HG02973 (cell line): ENCODE results near the gene SLX4IP.

Experiments
- ATAC-seq: cut with Tn5 transposase; IDR thresholded peaks from one replicate; pipeline ENCODE4 v1.9.1; 2021; ENCODE audit warnings: moderate library complexity; ENCODE audit not compliant: unreplicated experiment

The SLX4IP gene

DNA sequence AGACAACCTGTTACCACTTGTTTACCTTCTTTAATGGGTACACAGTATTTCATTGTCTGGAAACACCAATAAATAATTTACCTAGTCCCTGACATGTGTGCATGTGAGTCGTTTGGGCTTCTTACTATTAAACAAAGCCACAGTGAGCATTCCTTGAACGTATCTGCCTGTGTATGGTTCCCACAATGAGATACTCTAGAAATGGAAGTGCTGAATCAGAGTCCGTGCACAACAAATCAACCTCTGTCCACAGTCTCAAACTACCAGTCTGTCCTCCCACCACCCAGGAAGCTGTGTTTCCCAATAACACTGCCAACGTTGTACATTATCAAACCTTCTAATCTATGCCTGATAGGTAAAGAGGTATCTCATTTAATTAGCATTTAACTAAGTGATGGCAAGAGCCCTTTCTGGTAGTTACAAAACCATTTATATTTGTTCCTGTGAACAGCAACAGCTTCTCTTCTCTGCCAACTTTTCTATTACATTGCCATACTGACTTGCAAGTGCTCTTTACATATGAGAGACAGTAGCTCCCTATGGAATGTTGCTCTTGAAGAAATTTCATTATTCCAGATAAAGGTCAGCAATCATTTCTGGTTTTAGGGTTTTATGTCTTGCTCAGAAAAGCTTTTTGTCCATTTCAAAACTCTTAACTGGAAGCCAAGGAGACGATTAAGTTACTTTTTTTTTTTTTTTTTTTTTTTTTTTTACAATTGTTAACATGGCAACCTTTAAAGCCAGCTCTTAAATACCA lies 223.9 kb downstream of the SLX4IP start:
- no peak for ATAC-seq

DNA sequence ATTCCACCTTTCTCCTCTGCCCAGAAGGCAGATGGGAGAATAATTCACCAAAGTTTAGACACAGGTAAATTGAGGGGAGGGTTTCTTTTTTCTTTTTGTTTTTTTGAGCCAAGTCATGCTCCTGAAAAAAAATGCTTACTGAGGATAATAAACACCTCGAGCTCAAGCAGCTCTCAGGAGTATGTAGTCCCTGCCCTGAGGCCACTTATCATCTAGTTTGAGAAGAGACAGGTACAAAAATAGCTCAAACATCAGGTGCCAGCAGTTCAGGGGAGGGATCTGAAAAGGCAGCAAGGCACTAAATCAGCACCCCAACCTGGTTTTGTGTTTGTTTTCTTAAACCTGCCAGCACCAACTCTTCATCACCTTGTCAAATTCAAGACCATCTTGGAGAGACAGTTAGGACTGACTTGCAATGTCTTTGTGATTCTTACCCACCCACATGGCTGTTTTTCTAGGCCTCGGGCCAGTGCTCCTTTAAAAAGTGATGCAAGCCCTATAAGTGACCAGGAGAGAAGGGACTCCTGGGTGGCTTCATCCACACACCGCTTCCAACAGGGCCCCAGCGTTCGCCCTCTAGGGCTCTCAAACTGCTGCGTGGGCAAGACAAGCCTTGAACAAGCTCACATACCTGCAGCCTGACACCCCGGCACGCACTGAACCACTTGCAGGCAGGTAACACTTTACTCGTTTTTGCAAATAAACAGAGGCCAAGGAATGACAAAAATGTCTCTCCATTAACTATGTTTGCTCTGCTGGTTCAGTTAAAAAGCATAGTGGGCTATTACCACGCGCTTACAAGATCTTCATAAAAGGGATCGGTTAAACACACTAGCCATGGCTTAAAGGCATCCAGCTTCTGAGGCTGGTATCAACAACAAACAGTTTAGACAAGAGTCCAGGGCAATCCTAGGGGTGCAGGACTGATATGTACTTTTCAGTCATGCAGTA lies 224.8 kb downstream of the SLX4IP start:
- no peak for ATAC-seq

DNA sequence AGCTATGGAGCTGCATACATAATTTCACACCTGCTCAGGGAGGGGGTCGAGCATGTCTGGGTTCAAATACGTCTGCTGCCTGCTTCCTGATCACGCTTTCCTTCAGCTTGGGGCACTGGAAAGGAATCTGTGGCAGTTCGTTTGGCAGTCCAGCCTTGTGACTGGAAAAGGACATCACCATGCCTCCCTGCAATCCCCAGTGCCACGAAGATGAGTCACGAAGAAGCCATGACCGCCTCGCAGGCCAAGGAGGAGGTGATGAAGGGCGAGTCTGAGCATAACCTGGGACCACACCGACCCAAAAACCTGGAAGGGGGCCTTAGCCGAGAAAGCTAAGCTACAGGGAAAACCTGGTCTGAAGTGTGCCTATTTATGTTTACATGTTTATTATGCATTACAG lies 225.6 kb downstream of the SLX4IP start:
- ATAC-seq = no peak

DNA sequence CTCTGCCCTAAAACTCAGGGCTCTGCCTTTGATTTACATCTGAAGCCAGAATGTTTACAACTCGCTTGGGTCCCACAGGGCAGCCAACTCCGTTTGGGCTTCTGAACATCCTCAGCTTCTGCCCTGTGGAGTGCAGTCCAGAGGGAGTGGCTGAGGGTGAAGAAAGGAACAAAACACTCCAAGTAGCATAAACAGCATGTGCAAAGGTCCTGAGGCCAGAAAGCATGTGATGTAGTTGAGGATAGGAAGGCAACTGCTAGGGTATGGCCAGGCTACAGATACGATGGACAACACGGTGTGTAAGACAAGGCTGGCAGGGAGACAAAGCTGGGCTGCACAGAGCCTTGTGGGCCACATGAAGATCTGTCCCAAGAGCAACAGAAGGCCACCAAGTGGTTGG lies 226.2 kb downstream of the SLX4IP start:
- no peak for ATAC-seq

DNA sequence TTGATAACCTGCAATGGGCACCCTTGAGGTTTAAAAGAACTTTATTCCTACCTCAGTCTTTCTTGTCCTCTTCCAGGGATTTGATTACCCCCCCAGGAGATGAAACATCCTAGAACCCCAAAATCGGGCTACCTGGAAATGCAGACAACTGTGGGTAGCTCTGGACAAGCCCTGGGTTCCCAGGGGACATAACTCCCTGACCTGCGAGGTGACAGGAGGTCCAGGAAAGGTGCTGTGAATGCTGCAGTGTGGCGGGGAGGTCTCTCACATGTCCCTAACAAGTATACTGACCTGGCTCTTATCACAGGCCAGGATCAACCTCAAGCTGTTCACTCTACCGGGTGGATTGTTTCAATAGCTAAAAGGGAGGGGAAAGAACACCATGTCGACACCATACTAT lies 227.0 kb downstream of the SLX4IP start:
- ATAC-seq = no peak

DNA sequence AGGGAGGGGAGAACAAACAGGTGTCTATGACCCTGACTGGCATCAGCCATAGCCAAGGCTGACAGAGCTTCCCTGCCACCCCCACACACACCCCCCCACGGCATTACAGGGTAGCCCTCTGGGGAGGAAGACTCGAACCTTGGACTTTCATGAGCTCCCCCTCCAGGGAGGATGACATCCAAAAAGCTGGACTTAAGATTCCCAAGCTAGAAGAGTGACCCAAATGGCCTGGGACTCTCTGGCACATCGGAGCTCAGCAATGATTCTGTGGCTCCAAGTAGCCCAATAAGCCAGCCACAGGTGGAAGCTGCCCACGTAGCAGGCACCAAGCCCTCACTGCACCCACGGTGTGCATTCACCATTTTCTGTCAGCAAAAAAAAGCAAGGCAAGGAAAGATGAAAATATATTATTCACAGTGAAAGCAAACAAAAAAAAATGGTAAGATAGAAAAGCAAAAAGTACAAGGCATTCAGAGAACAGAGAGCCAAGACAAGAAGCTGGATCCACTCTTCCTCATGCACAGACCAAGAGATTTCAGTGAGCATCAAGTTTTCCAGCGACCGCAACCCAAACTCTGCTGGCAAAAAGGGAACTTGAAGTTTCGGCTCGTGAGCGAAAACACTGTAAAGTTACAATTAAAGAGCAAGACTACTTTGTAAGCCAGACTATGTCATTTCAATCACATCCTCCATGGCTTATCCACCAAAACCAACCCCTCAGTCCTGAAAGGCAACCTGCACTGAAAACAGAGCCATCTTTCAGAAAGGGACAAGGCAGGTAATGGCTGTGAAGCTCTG lies 227.8 kb downstream of the SLX4IP start:
- no peak for ATAC-seq

DNA sequence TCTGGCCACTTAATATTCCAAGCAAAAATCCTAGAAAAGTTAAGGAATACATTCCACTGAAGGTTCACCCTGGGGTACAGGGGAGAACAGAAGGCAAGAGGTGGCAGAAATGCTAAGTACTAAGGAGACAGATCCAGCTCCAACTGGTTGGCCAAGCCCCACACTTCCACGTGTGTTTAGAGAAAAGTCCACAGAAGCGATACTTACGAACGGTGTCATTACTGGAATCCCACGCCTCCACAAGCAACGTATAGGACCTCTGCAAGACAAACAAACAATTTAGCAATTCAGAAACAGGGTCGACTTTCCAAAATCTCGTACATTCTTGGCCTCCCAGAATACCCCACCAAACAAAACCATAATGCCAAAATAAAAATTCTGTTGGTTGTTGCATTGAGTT lies 228.7 kb downstream of the SLX4IP start:
- ATAC-seq = no peak

DNA sequence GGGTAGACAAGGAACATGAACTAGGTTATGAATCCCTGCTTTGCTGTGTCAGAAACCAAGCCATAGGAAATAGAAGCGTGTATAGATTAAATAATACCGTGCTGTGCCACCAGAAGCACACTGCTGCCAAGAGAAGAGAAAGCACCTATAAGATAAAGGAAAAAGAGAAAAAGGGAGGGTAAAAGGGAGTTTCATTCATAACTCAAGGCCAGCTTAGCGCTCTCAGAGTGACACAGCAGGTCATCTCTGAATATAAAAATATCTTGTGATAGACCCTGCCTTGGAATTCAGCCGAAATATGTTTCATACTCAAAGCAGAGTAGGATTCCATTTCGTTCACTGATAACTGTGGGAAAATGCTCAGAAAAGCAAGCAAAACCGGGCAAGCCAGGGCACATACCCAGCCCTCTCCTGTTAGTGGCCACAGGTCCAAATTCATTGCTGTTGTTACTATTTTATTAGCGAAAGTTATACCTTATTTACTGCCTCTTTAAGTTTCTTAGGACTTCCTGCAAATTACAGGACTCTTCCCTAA lies 230.0 kb downstream of the SLX4IP start:
- ATAC-seq = no peak

DNA sequence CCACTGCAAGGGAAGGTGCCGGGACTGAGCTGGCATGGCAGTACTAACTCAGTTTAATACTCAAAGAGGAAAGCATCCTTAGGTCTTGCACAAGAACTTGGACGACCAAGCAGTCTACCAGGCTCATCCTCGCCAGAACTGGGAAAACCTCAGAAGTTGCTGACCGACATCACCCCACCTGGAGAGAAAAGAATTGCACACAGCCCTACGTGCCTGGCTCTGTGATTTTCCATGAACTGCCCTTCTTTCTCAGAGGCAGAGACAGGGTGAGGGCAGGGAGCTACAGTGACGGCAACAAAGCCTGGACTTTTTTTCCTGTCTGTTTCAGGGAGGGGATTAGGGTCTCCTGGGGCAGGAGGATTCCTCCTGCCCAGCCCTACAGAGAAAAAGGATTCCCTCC lies 230.7 kb downstream of the SLX4IP start:
- ATAC-seq = no peak

DNA sequence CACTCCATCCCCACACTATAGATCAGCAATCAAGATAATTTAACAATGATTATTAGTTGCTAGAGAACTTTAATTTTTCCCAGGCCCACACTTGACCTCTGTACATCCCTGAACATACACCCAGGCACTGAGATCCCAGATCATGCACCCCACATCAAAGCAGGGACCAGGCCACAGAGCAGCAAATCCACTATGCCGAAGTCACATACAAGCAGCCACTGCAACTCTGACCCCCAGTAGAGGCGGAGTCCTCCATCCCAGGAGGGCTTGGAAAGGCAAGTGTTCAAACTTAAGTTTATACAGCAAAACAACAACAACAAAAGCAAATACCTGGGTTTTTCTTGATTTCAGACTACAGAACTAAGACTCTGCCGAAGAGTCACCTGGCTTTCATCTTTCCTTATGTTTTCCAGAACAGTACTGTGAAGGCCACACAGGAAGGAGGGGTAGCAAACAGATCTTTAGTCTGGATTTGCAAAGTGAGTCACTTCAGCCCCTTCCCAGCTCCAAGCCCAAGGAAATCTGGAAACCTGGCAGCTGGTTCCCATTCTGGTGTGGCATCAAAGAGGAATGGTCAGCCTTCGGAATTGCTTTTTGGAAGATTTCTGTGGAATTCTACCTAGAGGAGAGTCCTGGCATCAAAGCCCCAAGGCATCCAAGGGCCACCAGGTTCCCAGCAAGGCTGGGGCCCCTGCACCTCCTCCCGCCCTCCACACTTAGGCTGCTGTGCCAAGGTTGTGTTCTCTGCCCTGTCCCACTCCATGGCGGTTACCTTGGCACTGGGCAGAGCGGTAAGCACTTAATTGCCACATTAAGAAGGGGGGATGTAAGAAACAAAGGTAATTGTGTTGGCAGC lies 231.3 kb downstream of the SLX4IP start:
- ATAC-seq = no peak

DNA sequence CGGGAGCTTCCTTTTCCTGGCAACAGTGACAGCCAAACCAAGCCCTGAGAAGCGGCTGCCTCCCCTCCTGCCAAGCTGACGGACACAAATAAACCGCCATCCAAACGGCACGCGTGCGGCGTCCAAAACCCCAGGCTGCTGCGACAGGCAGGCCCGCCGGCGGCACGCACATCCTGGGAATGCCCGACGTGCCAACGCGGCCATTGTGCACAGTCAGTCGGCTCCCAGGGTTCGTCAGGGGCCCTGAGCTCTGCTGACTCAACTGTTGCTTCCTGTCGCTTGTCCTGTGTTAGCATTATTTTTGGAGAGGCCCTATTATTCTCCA lies 231.9 kb downstream of the SLX4IP start:
- ATAC-seq = no peak

DNA sequence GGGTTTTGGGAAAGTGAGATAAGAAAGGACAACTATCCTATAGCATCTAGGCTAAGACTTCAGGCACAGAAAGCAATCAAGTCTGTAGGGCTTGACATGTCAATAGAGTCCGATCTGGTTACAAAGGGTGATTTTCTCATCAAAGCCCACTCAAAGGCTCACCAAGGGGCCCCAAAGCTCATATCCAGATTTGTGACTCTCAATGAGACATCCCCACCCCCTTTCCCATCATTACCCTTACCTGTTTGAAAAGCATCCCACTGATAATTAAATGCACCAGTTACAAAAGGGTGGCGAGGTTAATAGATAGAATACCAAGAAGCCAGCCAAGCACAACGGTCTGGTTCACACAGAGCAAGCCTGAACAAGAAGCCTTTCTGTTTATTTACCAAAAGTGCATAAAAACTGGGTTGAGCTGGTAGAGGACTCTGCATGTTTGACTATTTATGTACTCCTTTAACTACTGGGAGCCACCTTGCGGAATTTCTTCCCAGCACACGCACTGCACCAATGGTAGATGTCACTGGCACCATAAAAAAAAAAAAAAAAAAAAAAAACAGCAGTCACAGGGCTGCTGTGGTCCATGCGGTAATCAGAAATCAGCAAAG lies 232.6 kb downstream of the SLX4IP start:
- ATAC-seq = no peak

DNA sequence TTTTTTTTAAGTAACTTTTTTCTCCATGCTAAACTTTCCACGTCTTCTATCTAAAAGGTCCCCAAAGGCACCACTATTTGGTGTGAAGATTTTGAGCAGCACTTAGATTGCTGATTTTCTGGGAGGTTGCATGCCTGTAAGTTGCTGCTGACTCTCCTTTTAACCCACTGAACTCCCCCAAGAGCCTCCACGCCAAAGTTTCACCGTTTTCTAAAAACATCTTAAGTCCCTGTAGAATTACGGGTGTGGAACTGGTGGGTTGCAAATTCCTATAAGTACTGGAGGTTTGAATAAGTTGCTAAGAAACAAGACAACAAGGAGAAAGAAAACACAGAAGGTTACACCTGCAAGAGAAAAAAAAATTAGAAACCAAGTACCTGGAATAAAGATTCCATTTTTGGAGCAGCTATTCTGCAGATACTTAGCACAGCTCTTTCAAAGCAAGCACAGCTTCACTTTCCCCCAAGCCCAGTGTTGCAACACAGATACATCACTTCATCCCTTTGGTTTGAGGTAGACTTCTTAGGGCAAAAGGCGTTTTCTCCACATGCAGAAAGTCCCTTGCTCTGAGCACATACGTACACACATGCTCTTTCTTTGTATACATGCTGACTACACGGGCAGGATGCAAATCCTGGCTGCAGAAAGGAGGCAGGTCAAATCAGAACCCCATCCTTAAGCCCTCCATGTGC lies 233.7 kb downstream of the SLX4IP start:
- no peak for ATAC-seq

DNA sequence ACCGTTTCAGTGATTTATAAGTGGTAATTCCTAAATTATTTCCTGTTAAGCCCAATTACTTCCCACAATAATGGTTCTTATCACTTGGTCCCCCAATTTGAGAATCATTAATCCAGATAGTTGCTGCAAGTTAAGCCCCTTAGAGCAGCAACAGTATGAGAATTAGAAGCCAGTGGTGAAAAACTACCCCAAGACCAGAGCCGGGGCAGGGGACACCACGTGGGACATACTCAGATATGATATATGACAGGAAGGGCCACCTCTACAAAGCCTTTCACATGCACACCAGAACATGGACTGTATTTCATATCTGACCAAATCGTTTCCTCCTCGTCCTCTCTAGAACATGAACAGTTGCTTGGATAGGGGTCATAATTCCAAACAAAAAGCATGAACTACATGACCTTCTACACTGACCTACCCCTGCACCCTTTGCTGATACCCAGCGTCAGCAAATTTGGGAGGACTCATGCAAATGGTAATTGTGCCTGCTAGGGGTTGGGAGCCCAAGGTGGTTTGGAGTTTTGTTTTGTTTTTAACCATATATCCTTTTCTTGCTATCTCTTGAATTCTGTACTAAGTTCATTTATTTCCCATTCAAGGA lies 234.8 kb downstream of the SLX4IP start:
- no peak for ATAC-seq

DNA sequence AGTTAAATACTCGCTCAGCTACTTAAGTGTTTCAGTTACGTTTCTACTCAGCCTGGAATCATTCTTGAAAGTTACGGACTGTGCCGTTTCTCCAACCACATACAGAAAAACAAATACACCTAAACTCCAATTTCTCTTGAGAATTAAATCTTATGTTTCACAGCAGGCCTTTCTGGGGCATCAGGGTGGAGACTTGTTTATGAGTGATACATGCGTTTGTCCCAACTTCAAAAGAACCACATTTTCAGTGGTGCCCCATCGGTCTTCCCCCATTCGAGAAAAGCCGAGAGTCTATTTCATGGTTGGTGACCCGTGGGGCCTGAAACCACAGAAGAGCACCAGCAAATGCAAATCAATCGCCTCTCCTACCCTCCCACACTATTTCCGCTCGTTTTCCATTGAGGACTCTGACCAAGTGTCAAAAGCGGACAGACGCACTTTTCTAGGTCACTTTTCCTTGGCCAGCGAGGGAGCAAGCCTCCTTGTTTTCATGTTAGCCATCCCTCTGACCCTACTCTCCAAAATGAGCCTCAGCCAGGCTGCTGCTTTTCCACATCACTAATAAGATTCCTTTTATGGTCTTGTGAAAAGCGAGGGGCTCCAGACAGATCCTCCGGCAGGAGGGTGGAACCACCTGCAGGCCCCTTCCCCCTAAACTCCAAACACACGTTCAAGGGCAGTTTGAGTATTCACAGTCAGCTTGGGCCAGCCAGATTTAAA lies 235.6 kb downstream of the SLX4IP start:
- ATAC-seq = peak; percentile 14

DNA sequence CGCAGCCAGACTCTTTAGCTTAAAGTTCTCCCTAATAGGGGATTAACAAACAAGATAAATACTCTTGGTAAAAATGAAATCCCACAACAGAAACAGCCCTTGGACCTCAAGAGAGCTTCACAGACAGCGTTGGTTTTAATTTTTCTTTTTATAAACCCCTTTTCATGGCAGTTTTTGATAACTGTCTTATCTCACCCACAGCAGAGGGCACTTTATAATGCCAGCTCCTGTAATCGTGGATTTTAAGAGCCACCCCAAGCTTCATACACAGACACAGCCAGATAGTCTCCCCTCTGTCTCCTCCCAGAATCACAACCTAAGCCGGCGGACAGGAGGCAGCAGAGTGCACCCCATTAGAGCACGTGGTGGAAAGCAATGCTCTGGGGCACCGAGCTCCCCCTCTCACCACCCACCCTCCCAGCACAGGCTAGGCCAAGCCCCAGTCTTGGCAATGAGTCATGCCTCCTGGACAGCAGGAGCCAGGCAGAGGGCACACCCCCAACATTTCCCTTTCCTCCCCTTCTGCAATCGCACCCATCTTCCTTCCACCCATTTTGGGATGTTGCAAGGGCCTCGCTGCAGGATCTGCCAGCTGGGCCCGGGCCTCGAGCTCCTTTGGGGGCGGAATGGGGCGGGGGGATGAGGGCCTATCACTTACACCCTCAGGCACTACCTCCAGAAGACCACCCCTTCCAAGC lies 236.3 kb downstream of the SLX4IP start:
- peak; percentile 30 for ATAC-seq

DNA sequence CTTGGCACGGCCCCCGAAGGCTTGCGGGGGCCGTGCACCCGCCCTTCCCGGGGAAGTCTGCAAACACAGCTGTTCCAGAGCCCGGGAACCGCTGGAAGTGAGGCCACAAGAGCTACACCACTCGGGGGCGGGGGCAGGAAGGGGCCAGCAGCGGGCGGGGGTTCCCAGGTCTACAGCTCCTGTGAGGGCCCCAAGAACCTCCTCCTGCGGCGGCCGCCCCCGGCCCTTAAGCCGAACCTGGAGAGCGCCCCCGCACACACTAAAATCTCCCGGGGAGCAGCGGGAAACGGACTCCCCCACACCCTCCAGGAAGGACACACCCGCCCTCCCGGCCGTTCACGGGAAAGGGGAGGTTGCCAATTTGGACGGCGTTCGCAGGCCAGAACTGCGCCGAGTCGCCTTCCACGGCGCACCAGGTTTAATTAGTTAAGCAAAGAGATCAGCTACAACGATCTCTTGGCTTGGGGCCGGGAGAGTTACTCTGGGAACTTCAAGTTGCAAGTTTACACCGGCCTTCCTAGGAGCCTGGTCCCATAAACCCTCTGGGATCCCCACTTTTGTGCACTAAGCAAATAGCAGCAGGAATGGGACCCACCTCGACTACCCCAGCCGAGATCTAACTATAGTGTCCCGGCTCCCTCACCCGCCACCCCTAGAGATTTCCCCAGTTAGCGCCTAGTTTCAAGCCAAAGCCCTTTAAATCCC lies 237.0 kb downstream of the SLX4IP start:
- no peak for ATAC-seq
